ENCODE results near the gene PKIG. TPM values are rescaled to one million over a fixed set of nuclear protein-coding genes. Genes with fewer than 3 reads are reported as not detected.

The PKIG gene
- total and polyA plus RNA-seq, 2 of the 8 experiments (the other 6 are each of a cell fraction or from before 2014, with no cell fraction given) = 26.7 to 34.3 TPM

- Histone ChIP-seq H3K14ac (ENCODE audit: insufficient read length) (no peak overlapping the region), H3K4me3 (ENCODE audit: extremely low read depth in 1 of 4, insufficient read depth in 2 of 4, low read depth in 3 of 4, low read length in 4 of 4) (no peak overlapping the region), H2AK5ac (ENCODE audit: low read depth, low read length) (no peak overlapping the region), H3K56ac (replicated peaks; ENCODE audit: insufficient read length, low read depth, low read length) (no peak overlapping the region), H3K9ac (replicated peaks in 1 of 4; ENCODE audit: extremely low read depth in 1 of 4, low read depth in 3 of 4, low read length in 3 of 4) (no peak overlapping the region), H3K23me2 (ENCODE audit: low read depth, low read length) (no peaks in the 10 kb centered on the region), H3K36me3 (ENCODE audit: control insufficient read depth in 2 of 4, insufficient read depth in 4 of 4, low read length in 3 of 4) (no peaks in the 10 kb centered on the region), H3K23ac (ENCODE audit: insufficient read length) (no peak overlapping the region), H3K18ac (ENCODE audit: extremely low read depth, low read length) (no peak overlapping the region), H2BK20ac (ENCODE audit: low read length) (no peak overlapping the region), H2BK15ac (ENCODE audit: low read length) (no peak overlapping the region), H4K8ac (ENCODE audit: extremely low read depth, insufficient read depth, low read length) (no peak overlapping the region), H2BK12ac (ENCODE audit: low read depth, low read length) (no peak overlapping the region), H3K27ac (ENCODE audit: low read depth, low read length) (no peak overlapping the region), H4K5ac (ENCODE audit: insufficient read length, low read depth, low read length) (no peak overlapping the region), H3K79me2 (ENCODE audit: control insufficient read depth in 1 of 2, insufficient read depth in 2 of 2, low read length in 2 of 2) (no peaks in the 10 kb centered on the region), H3K4me2 (ENCODE audit: insufficient read depth in 1 of 2, low read depth in 2 of 2, low read length in 2 of 2) (no peak overlapping the region), H3K4me1 (replicated peaks in 1 of 4; ENCODE audit: control insufficient read depth in 3 of 4, insufficient read depth in 4 of 4, low read length in 3 of 4) (peaks cover 0 to 4% (median under 1%) of the 10 kb centered on the region in 4 experiments; a peak in 3 of 7 replicates), H3K79me1 (ENCODE audit: low read depth, low read length) (no peaks in the 10 kb centered on the region), H2BK5ac (ENCODE audit: low read depth, low read length) (no peak overlapping the region), H3K9me3 (ENCODE audit: insufficient read depth in 2 of 2, low read depth in 1 of 2, low read length in 1 of 2) (no peaks in the 10 kb centered on the region), H2BK120ac (replicated peaks; ENCODE audit: low read depth, low read length) (no peak overlapping the region), H3K27me3 (replicated peaks in 1 of 4; ENCODE audit: control insufficient read depth in 3 of 4, extremely low read depth in 1 of 4, insufficient read depth in 3 of 4, low read length in 3 of 4) (no peaks in the 10 kb centered on the region), H4K20me1 (replicated peaks in 1 of 2; ENCODE audit: control insufficient read depth in 1 of 2, insufficient read depth in 2 of 2, low read length in 2 of 2) (no peaks in the 10 kb centered on the region), H3K4ac (replicated peaks; ENCODE audit: insufficient read length, low read depth, low read length) (no peak overlapping the region), H2AFZ (ENCODE audit: low read length) (no peak overlapping the region), H4K91ac (replicated peaks; ENCODE audit: insufficient read length, low read length) (no peak overlapping the region)
- DNase-seq (ENCODE audit: low read depth in 1 of 2, low spot score in 2 of 2) = no peak
- TF ChIP-seq NANOG (IDR thresholded peaks at IDR 0.05; ENCODE audit: insufficient read depth, low read depth, low read length, poor library complexity, severe bottlenecking) (no peak), CBX5 (IDR thresholded peaks at IDR 0.05; ENCODE audit: low read depth, low read length) (no peak), EZH2 (IDR thresholded peaks at IDR 0.05; ENCODE audit: low read depth, low read length, severe bottlenecking) (no peak), TAF7 (optimal IDR thresholded peaks at IDR 0.05; ENCODE audit: borderline replicate concordance, low read depth, low read length) (no peak), RNF2 (IDR thresholded peaks at IDR 0.05; ENCODE audit: borderline replicate concordance, low read depth, low read length, missing control alignments, poor library complexity, severe bottlenecking) (no peak), POLR2A (IDR thresholded peaks at IDR 0.05; ENCODE audit: control extremely low read depth in 1 of 2, low read depth in 2 of 2, low read length in 2 of 2) (no peak), TAF1 (IDR thresholded peaks at IDR 0.05; ENCODE audit: low read depth, low read length) (no peak), EGR1 (IDR thresholded peaks at IDR 0.05; ENCODE audit: borderline replicate concordance, low read depth, low read length) (no peak), HDAC6 (IDR thresholded peaks at IDR 0.05; ENCODE audit: low read depth, low read length) (no peak), YY1 (IDR thresholded peaks at IDR 0.05; ENCODE audit: low read depth, low read length) (no peak), MAFK (IDR thresholded peaks at IDR 0.05; ENCODE audit: low read depth, low read length) (no peak)
- WGBS, 2 experiments (ENCODE audit: extremely low coverage in 1 of 2, insufficient coverage in 1 of 2, insufficient read length in 1 of 2, insufficient replicate concordance in 2 of 2, low coverage in 1 of 2, low lambda C conversion rate in 2 of 2, missing lambda C conversion rate in 1 of 2) = 87% methylated on average over 5 of the region's 5 CpGs; no CpG with 5 or more reads in 1 of the 2 experiments
- ChIA-PET CTCF (ENCODE audit: partially characterized antibody) (interaction anchor here (0.6 to 3.6 kb wide), 3 partner anchors 9 to 437 kb away, joined by 3 to 31 read pairs (median 4); no protein-coding TSS in a partner anchor), POLR2A (ENCODE audit: partially characterized antibody) (no interaction called here)
- no peak for FAIRE-seq
These were observed 24.5 kb downstream of the PKIG start for GRCh38 chr20:44606725-44607441.
